HepG2 (cell line): Measurements from ENCODE around the gene SARS2. TPM values are rescaled to one million over a fixed set of nuclear protein-coding genes. Genes with fewer than 3 reads are reported as not detected.

Experiments
- DZIP1 ChIP-seq: sonication (generic); formaldehyde crosslinking; IDR thresholded peaks from 2 replicates; pipeline ENCODE4 v1.5.0; 2020; ENCODE audit warnings: mild to moderate bottlenecking, missing genetic modification reagents
- ESRRA ChIP-seq: sonication (generic); formaldehyde crosslinking; IDR thresholded peaks from 2 replicates; pipeline ENCODE4 v1.5.1; 2020; ENCODE audit warnings: mild to moderate bottlenecking, low read depth, missing genetic modification reagents
- POGZ ChIP-seq: sonication (generic); formaldehyde crosslinking; IDR thresholded peaks from 2 replicates; pipeline ENCODE4 v1.4.0; 2020; ENCODE audit warnings: mild to moderate bottlenecking, missing genetic modification reagents
- SPEN ChIP-seq: sonication (generic); formaldehyde crosslinking; IDR thresholded peaks from 2 replicates; pipeline ENCODE4 v1.5.1; 2020; ENCODE audit warnings: low read depth, mild to moderate bottlenecking, missing genetic modification reagents
- ZBTB39 ChIP-seq: sonication (generic); formaldehyde crosslinking; IDR thresholded peaks from 2 replicates; pipeline ENCODE4 v1.5.0; 2020; ENCODE audit warnings: missing genetic modification reagents
- ZNF274 ChIP-seq: sonication (generic); formaldehyde crosslinking; IDR thresholded peaks from 2 replicates; pipeline ENCODE4 v1.5.1; 2020; ENCODE audit warnings: mild to moderate bottlenecking, missing genetic modification reagents
- ZNF766 ChIP-seq: sonication (generic); formaldehyde crosslinking; IDR thresholded peaks from 2 replicates; pipeline ENCODE4 v1.5.0; 2020; ENCODE audit warnings: missing genetic modification reagents, borderline replicate concordance
- ZNF878 ChIP-seq: sonication (generic); formaldehyde crosslinking; IDR thresholded peaks from 2 replicates; pipeline ENCODE4 v1.8.1; 2023; ENCODE audit warnings: mild to moderate bottlenecking, missing genetic modification reagents, moderate library complexity
- polyA plus RNA-seq, 8 experiments: library from polyadenylated mRNA; depleted of rRNA in 3 of 8; stranded (reverse) in 7 of 8; unstranded in 1 of 8; fragments of >200 nt; fragmentation: Illumina TruSeq in 4 of 8; extraction: Trizol in 4 of 8; gene quantifications; 2 replicates each; pipeline versions ENCODE4 v1.2.1 to v1.2.3, GENCODE V29; 2011 to 2016; ENCODE audit warnings: low read depth in 4 of 8, missing spikeins in 1 of 8, mixed read lengths in 1 of 8; ENCODE audit not compliant: insufficient read depth in 1 of 8
- total RNA-seq, 5 experiments: library from RNA; depleted of rRNA; stranded (reverse); fragments of >200 nt; fragmentation: Illumina TruSeq; extraction: Trizol; gene quantifications; 2 replicates each; pipeline ENCODE4 v1.2.3, GENCODE V29; 2016; ENCODE audit warnings: low read depth in 1 of 5
- TF ChIP-seq, protein P1 (sequence below), 2 experiments: sonication (generic) in 1 of 2; formaldehyde crosslinking in 1 of 2; IDR thresholded peaks; 2 replicates each; pipeline versions ENCODE4 v1.6.1 to v1.9.0; 2014 to 2022; ENCODE audit warnings: antibody characterized with exemption in 1 of 2, borderline replicate concordance in 1 of 2, inconsistent platforms in 1 of 2, low read depth in 1 of 2, missing genetic modification reagents in 1 of 2
- TF ChIP-seq, protein P2 (sequence below): sonication (generic); IDR thresholded peaks from 2 replicates; pipeline ENCODE4 v1.6.1; 2016; ENCODE audit warnings: low read depth, borderline replicate concordance
- TF ChIP-seq, protein P3 (sequence below): sonication (generic); formaldehyde crosslinking; IDR thresholded peaks from 2 replicates; pipeline ENCODE4 v1.8.0; 2022; ENCODE audit warnings: low read depth, missing genetic modification reagents
- TF ChIP-seq, protein P4 (sequence below): sonication (generic); formaldehyde crosslinking; IDR thresholded peaks from 2 replicates; pipeline ENCODE4 v1.4.0; 2020; ENCODE audit warnings: mild to moderate bottlenecking, missing genetic modification reagents

The SARS2 gene
- total and polyA plus RNA-seq, 2 of the 13 experiments (the other 11 are each of a cell fraction or from before 2014, with no cell fraction given): 40.0 to 48.6 TPM

- TF ChIP-seq, protein P1, sequence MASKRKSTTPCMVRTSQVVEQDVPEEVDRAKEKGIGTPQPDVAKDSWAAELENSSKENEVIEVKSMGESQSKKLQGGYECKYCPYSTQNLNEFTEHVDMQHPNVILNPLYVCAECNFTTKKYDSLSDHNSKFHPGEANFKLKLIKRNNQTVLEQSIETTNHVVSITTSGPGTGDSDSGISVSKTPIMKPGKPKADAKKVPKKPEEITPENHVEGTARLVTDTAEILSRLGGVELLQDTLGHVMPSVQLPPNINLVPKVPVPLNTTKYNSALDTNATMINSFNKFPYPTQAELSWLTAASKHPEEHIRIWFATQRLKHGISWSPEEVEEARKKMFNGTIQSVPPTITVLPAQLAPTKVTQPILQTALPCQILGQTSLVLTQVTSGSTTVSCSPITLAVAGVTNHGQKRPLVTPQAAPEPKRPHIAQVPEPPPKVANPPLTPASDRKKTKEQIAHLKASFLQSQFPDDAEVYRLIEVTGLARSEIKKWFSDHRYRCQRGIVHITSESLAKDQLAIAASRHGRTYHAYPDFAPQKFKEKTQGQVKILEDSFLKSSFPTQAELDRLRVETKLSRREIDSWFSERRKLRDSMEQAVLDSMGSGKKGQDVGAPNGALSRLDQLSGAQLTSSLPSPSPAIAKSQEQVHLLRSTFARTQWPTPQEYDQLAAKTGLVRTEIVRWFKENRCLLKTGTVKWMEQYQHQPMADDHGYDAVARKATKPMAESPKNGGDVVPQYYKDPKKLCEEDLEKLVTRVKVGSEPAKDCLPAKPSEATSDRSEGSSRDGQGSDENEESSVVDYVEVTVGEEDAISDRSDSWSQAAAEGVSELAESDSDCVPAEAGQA (IDR thresholded peaks at IDR 0.05; ENCODE audit: low read depth): peak; percentile 97
- TF ChIP-seq, protein P1 (CRISPR knock-in tag; IDR thresholded peaks at IDR 0.05; ENCODE audit: borderline replicate concordance): no peak
- TF ChIP-seq, protein P2, sequence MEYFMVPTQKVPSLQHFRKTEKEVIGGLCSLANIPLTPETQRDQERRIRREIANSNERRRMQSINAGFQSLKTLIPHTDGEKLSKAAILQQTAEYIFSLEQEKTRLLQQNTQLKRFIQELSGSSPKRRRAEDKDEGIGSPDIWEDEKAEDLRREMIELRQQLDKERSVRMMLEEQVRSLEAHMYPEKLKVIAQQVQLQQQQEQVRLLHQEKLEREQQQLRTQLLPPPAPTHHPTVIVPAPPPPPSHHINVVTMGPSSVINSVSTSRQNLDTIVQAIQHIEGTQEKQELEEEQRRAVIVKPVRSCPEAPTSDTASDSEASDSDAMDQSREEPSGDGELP: no peak
- TF ChIP-seq, protein P3, sequence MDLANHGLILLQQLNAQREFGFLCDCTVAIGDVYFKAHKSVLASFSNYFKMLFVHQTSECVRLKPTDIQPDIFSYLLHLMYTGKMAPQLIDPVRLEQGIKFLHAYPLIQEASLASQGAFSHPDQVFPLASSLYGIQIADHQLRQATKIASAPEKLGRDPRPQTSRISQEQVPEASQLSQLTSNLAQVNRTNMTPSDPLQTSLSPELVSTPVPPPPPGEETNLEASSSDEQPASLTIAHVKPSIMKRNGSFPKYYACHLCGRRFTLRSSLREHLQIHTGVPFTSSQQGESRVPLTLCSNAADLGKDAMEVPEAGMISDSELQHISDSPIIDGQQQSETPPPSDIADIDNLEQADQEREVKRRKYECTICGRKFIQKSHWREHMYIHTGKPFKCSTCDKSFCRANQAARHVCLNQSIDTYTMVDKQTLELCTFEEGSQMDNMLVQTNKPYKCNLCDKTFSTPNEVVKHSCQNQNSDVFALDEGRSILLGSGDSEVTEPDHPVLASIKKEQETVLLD (CRISPR knock-in tag): no peak; the same call in 1 of the 2 replicates
- TF ChIP-seq ZNF274 (CRISPR knock-in tag) (no peak), POGZ (CRISPR knock-in tag) (peak; percentile 36; the same call in 1 of the 2 replicates), DZIP1 (CRISPR knock-in tag) (no peak), ESRRA (CRISPR knock-in tag) (no peak), ZNF766 (CRISPR knock-in tag) (0 out of 2 replicates have a peak, but pooled peaks have one; percentile 7), ZBTB39 (CRISPR knock-in tag) (no peak), SPEN (peak; percentile 67), ZNF878 (CRISPR knock-in tag) (no peak)
- TF ChIP-seq, protein P4, sequence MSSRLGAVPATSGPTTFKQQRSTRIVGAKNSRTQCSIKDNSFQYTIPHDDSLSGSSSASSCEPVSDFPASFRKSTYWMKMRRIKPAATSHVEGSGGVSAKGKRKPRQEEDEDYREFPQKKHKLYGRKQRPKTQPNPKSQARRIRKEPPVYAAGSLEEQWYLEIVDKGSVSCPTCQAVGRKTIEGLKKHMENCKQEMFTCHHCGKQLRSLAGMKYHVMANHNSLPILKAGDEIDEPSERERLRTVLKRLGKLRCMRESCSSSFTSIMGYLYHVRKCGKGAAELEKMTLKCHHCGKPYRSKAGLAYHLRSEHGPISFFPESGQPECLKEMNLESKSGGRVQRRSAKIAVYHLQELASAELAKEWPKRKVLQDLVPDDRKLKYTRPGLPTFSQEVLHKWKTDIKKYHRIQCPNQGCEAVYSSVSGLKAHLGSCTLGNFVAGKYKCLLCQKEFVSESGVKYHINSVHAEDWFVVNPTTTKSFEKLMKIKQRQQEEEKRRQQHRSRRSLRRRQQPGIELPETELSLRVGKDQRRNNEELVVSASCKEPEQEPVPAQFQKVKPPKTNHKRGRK (CRISPR knock-in tag): no peak
Measured at GRCh38 chr19:38899447-38900201, 30.9 kb downstream of the SARS2 start, which contains the start of the genes NFKBIB and SIRT2 (continued).
